ENCODE measurements around the gene PFKL. TPM values are rescaled to one million over a fixed set of nuclear protein-coding genes. Genes with fewer than 3 reads are reported as not detected.

Gene PFKL
- 44.1 to 61.1 TPM (median 47.5 TPM) in 5 replicates for total RNA-seq (2022; extraction: Qiagen RNA extraction)

GRCh38 chr21:44299458-44300261 lies at the start of gene PFKL:
PFKL (plus strand) TSS chr21:44300053; CDS start chr21:44300106, 53 bp downstream.

GRCh38 chr21:44261675-44262295 lies 38.1 kb upstream of the PFKL start, which contains the start of gene DNMT3L:
DNMT3L (minus strand) TSS chr21:44261897; CDS start chr21:44261259, 638 bp downstream.

GRCh38 chr21:44285138-44285992 lies 14.5 kb upstream of the PFKL start, which contains the start of gene AIRE:
AIRE (plus strand) TSS chr21:44285876; CDS start chr21:44286007, 131 bp downstream.

GRCh38 chr21:44338971-44339910 lies 39.4 kb downstream of the PFKL start, which contains the start of gene CFAP410:
CFAP410 (minus strand) TSS chr21:44339390; CDS start chr21:44339194, 196 bp downstream.

GRCh38 chr21:44353191-44353970 lies 53.5 kb downstream of the PFKL start, which contains the start of gene TRPM2:
TRPM2 (plus strand) TSS chr21:44353621; CDS start chr21:44353701, 80 bp downstream.

Other genes with a start within 250 kb of the PFKL start
- 1.0 to 3.2 TPM (median 1.3 TPM) in 5 replicates for gene PWP2, start 192.7 kb upstream of the PFKL start, total RNA-seq (2022; extraction: Qiagen RNA extraction)
- 1.6 to 5.0 TPM (median 3.4 TPM) in 5 replicates for gene GATD3, start 166.4 kb upstream of the PFKL start, total RNA-seq (2022; extraction: Qiagen RNA extraction)
- gene ICOSLG, start 59.1 kb upstream of the PFKL start, total RNA-seq (2022; extraction: Qiagen RNA extraction), result 3.8 to 4.5 TPM (median 4.2 TPM) in 5 replicates
- gene DNMT3L, start 38.2 kb upstream of the PFKL start, total RNA-seq (2022; extraction: Qiagen RNA extraction), result 0.07 TPM in 1 of 5 replicates, not detected in the others
- not detected in 5 replicates for gene AIRE, start 14.2 kb upstream of the PFKL start, total RNA-seq (2022; extraction: Qiagen RNA extraction)
- 5.9 to 8.9 TPM (median 7.9 TPM) in 5 replicates for gene CFAP410, start 39.3 kb downstream of the PFKL start, total RNA-seq (2022; extraction: Qiagen RNA extraction)
- gene TRPM2, start 53.6 kb downstream of the PFKL start, total RNA-seq (2022; extraction: Qiagen RNA extraction), result 6.7 to 10.5 TPM (median 8.3 TPM) in 5 replicates
- gene LRRC3, start 155.5 kb downstream of the PFKL start, total RNA-seq (2022; extraction: Qiagen RNA extraction), result 1.7 to 2.3 TPM (median 2.2 TPM) in 5 replicates
- gene KRTAP10-1, start 240.1 kb downstream of the PFKL start, total RNA-seq (2022; extraction: Qiagen RNA extraction), result not detected in 5 replicates